K562 (cell line): ENCODE results near the gene ATP2A2. TPM values are rescaled to one million over a fixed set of nuclear protein-coding genes. Genes with fewer than 3 reads are reported as not detected.

Experiments used
- CBFB ChIP-seq: sonication (generic); formaldehyde crosslinking; IDR thresholded peaks from 2 replicates; pipeline ENCODE4 v1.4.0; 2020; ENCODE audit warnings: mild to moderate bottlenecking, missing genetic modification reagents
- CHCHD3 ChIP-seq: fragments of 250-450 bp; sonication (Bioruptor Pico); IDR thresholded peaks from 2 replicates; pipeline ENCODE4 v2.1.2; 2022; ENCODE audit warnings: mild to moderate bottlenecking
- EGR1 ChIP-seq: fragments of 450-650 bp; conservative IDR thresholded peaks from 2 replicates; pipeline ENCODE4 v1.6.1; 2017; ENCODE audit warnings: mild to moderate bottlenecking
- GTF2E2 ChIP-seq: fragments of 200-800 bp; sonication (Bioruptor generic); IDR thresholded peaks from 2 replicates; pipeline ENCODE4 v1.6.1; 2016; ENCODE audit warnings: missing genetic modification characterization, missing compliant biosample characterization
- NFATC3 ChIP-seq: fragments of 450-650 bp; IDR thresholded peaks from 2 replicates; pipeline ENCODE4 v1.6.1; 2017; ENCODE audit warnings: mild to moderate bottlenecking
- POLR2H ChIP-seq: IDR thresholded peaks from 2 replicates; pipeline ENCODE4 v1.6.1; 2016; ENCODE audit warnings: missing genetic modification characterization, low read depth, mild to moderate bottlenecking, control low read depth, missing compliant biosample characterization, moderate library complexity
- PURB ChIP-seq: sonication (generic); formaldehyde crosslinking; IDR thresholded peaks from 2 replicates; pipeline ENCODE4 v1.9.0; 2021; ENCODE audit warnings: low read depth, mild to moderate bottlenecking, missing genetic modification reagents
- SRSF7 ChIP-seq: fragments of 200-400 bp; formaldehyde crosslinking; optimal IDR thresholded peaks from 2 replicates; pipeline ENCODE3; 2017; ENCODE audit warnings: mild to moderate bottlenecking, low read depth, low read length
- TRIM25 ChIP-seq: fragments of 450-650 bp; IDR thresholded peaks from 2 replicates; pipeline ENCODE4 v1.7.0; 2016; ENCODE audit warnings: borderline replicate concordance
- TRIM28 ChIP-seq: fragments of 450-650 bp; IDR thresholded peaks from 2 replicates; pipeline ENCODE4 v1.6.1; 2017
- U2AF2 ChIP-seq: fragments of 200-400 bp; formaldehyde crosslinking; optimal IDR thresholded peaks from 2 replicates; pipeline ENCODE3; 2017; ENCODE audit warnings: low read depth, mild to moderate bottlenecking, low read length
- ZNF699 ChIP-seq: fragments of 250-450 bp; sonication (Bioruptor Pico); IDR thresholded peaks from 2 replicates; pipeline ENCODE4 v1.8.0; 2021; ENCODE audit warnings: mild to moderate bottlenecking, moderate library complexity; ENCODE audit not compliant: insufficient replicate concordance
- ZNF75A ChIP-seq: fragments of 450-650 bp; formaldehyde crosslinking; IDR thresholded peaks from 2 replicates; pipeline ENCODE4 v1.4.0; 2020; ENCODE audit warnings: mild to moderate bottlenecking
- polyA plus RNA-seq, 8 experiments: library from polyadenylated mRNA; depleted of rRNA in 4 of 8; stranded (reverse) in 5 of 8; unstranded in 3 of 8; fragments of >200 nt; fragmentation: Nextera tagmentation in 2 of 8; fragmentation: Illumina TruSeq in 1 of 8; extraction: Ambion mirVana in 2 of 8; extraction: Trizol in 1 of 8; gene quantifications; 2 replicates each; pipeline versions ENCODE4 v1.2.1 to v1.2.3, GENCODE V29; 2011 to 2014; ENCODE audit warnings: inconsistent platforms in 1 of 8, missing spikeins in 1 of 8
- total RNA-seq, 7 experiments: library from RNA; depleted of rRNA in 6 of 7; stranded (reverse); fragments of >200 nt in 6 of 7; fragmentation: Illumina TruSeq in 2 of 7; extraction: Trizol in 2 of 7; gene quantifications; 2 replicates each; pipeline versions ENCODE4 v1.2.1 to v1.2.3, GENCODE V29; 2011 to 2021; ENCODE audit warnings: low replicate concordance in 1 of 7
- TF ChIP-seq, protein P1 (sequence below), 2 experiments: fragments of 450-650 bp in 1 of 2; IDR thresholded peaks; 2 replicates each; pipeline ENCODE4 v1.6.1; 2011 to 2017; ENCODE audit warnings: low read depth in 2 of 2, antibody characterized with exemption in 1 of 2, borderline replicate concordance in 1 of 2, low read length in 1 of 2, mild to moderate bottlenecking in 1 of 2, mixed read lengths in 1 of 2; ENCODE audit not compliant: control insufficient read depth in 1 of 2
- TF ChIP-seq, protein P2 (sequence below), 2 experiments: fragments of 450-650 bp; IDR thresholded peaks; 2 replicates each; pipeline ENCODE4 v1.6.1; 2016; ENCODE audit warnings: mild to moderate bottlenecking in 2 of 2, borderline replicate concordance in 1 of 2, low read depth in 1 of 2, moderate library complexity in 1 of 2

ATP2A2 gene
- total and polyA plus RNA-seq, 9 of the 15 experiments (the other 6 are each of a cell fraction or from before 2014, with no cell fraction given), result 5.2 to 205 (median 51.6) TPM

GRCh38 chr12:110281549-110282299 is 677 bp downstream of the ATP2A2 start (continued):
- TF ChIP-seq, protein P1, sequence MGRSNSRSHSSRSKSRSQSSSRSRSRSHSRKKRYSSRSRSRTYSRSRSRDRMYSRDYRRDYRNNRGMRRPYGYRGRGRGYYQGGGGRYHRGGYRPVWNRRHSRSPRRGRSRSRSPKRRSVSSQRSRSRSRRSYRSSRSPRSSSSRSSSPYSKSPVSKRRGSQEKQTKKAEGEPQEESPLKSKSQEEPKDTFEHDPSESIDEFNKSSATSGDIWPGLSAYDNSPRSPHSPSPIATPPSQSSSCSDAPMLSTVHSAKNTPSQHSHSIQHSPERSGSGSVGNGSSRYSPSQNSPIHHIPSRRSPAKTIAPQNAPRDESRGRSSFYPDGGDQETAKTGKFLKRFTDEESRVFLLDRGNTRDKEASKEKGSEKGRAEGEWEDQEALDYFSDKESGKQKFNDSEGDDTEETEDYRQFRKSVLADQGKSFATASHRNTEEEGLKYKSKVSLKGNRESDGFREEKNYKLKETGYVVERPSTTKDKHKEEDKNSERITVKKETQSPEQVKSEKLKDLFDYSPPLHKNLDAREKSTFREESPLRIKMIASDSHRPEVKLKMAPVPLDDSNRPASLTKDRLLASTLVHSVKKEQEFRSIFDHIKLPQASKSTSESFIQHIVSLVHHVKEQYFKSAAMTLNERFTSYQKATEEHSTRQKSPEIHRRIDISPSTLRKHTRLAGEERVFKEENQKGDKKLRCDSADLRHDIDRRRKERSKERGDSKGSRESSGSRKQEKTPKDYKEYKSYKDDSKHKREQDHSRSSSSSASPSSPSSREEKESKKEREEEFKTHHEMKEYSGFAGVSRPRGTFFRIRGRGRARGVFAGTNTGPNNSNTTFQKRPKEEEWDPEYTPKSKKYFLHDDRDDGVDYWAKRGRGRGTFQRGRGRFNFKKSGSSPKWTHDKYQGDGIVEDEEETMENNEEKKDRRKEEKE (IDR thresholded peaks at IDR 0.05; ENCODE audit: borderline replicate concordance in 1 of 2, control insufficient read depth in 1 of 2, low read depth in 2 of 2, low read length in 1 of 2), result no peak
- no peak for TF ChIP-seq ZNF699 (CRISPR knock-in tag)
- TF ChIP-seq ZNF75A (CRISPR knock-in tag), result no peak
- TF ChIP-seq SRSF7, result no peak
- no peak for TF ChIP-seq POLR2H (tag)
- TF ChIP-seq GTF2E2, result no peak
- no peak for TF ChIP-seq NFATC3
- TF ChIP-seq, protein P2, sequence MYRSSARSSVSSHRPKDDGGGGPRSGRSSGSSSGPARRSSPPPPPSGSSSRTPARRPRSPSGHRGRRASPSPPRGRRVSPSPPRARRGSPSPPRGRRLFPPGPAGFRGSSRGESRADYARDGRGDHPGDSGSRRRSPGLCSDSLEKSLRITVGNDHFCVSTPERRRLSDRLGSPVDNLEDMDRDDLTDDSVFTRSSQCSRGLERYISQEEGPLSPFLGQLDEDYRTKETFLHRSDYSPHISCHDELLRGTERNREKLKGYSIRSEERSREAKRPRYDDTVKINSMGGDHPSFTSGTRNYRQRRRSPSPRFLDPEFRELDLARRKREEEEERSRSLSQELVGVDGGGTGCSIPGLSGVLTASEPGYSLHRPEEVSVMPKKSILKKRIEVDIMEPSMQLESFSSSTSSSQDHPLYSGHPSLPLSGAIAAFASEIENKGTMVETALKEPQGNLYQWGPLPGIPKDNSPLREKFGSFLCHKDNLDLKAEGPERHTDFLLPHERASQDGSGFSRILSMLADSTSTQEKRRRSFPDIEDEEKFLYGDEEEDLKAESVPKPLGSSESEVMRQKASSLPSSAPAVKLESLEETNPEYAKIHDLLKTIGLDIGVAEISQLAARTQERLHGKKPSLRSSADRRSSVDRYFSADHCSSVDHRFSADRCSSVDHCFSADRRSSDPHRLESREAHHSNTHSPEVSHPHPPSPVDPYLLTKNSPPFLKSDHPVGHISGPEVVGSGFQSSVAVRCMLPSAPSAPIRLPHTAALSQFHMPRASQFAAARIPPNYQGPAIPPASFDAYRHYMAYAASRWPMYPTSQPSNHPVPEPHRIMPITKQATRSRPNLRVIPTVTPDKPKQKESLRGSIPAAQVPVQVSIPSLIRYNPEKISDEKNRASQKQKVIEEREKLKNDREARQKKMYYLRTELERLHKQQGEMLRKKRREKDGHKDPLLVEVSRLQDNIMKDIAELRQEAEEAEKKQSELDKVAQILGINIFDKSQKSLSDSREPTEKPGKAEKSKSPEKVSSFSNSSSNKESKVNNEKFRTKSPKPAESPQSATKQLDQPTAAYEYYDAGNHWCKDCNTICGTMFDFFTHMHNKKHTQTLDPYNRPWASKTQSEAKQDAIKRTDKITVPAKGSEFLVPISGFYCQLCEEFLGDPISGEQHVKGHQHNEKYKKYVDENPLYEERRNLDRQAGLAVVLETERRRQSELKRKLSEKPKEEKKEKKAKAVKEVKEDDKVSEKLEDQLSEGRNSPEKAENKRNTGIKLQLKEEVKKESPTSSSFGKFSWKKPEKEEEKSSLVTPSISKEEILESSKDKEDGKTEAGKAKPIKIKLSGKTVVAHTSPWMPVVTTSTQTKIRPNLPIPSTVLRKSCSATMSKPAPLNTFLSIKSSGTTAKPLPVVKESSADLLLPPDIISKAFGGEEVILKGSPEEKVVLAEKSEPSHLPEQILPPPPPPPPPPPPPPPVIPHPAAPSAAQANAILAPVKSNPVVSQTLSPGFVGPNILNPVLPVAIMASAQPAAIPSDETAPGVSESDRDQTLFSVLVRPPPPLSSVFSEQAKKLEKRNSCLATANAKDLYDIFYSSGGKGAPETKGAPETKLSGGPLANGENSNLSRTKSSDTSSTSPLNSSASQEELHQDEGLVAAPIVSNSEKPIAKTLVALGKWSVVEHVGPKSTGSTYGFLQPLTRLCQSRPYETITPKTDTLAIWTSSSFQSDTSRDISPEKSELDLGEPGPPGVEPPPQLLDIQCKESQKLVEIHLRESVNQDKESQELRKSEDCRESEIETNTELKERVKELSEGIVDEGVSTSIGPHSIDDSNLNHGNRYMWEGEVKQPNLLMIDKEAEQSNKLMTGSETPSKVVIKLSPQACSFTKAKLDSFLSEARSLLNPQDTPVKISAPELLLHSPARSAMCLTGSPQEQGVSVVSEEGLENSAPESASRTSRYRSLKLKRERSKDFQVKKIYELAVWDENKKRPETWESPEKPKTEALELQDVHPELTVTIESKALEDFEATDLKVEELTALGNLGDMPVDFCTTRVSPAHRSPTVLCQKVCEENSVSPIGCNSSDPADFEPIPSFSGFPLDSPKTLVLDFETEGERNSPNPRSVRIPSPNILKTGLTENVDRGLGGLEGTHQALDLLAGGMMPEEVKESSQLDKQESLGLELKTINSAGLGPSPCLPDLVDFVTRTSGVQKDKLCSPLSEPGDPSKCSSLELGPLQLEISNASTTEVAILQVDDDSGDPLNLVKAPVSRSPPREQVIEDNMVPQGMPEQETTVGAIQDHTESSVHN (IDR thresholded peaks at IDR 0.05; ENCODE audit: borderline replicate concordance in 1 of 2, low read depth in 1 of 2), result no peak
- TF ChIP-seq EGR1, result no peak
- no peak for TF ChIP-seq PURB (CRISPR knock-in tag)
- TF ChIP-seq CBFB (CRISPR knock-in tag), result no peak
- TF ChIP-seq CHCHD3 (CRISPR knock-in tag), result no peak
- TF ChIP-seq TRIM25, result no peak
- no peak for TF ChIP-seq U2AF2
- no peak for TF ChIP-seq TRIM28
